SK-N-MC (cell line): ENCODE data around the gene SAMHD1.

ENCODE experiments used
- EZH2 ChIP-seq: fragments of 200-600 bp; sonication (generic); IDR thresholded peaks from one replicate; pipeline ENCODE4 v1.6.1; 2017; ENCODE audit warnings: antibody characterized with exemption
- FOXP2 ChIP-seq: optimal IDR thresholded peaks from 2 replicates; pipeline ENCODE3; 2011; ENCODE audit warnings: mild to moderate bottlenecking, moderate library complexity; ENCODE audit not compliant: insufficient read depth; ENCODE audit errors: extremely low read length, control extremely low read depth
- POLR2AphosphoS5 ChIP-seq: IDR thresholded peaks from 2 replicates; pipeline ENCODE4 v1.6.1; 2012; ENCODE audit warnings: mild to moderate bottlenecking, low read depth, low read length, borderline replicate concordance

GRCh38 chr20:36957875-36958667, 6.6 kb upstream of the SAMHD1 start:
- TF ChIP-seq EZH2, result no peak
- no peak for TF ChIP-seq POLR2AphosphoS5
- no peak for TF ChIP-seq FOXP2
